Ishikawa (cell line): ENCODE measurements around the gene AKAP7.

Experiments used
- CEBPB ChIP-seq: IDR thresholded peaks from 2 replicates; pipeline ENCODE4 v1.6.1; 2012
- CREB1 ChIP-seq: IDR thresholded peaks from 2 replicates; pipeline ENCODE4 v1.6.1; 2012; ENCODE audit warnings: low read depth
- EGR1 ChIP-seq: IDR thresholded peaks from 2 replicates; pipeline ENCODE4 v1.6.1; 2012
- EP300 ChIP-seq: IDR thresholded peaks from 2 replicates; pipeline ENCODE4 v1.6.1; 2012; ENCODE audit warnings: borderline replicate concordance
- FOXM1 ChIP-seq: IDR thresholded peaks from 2 replicates; pipeline ENCODE4 v1.6.1; 2012; ENCODE audit warnings: low read depth, borderline replicate concordance
- NFIC ChIP-seq: IDR thresholded peaks from 2 replicates; pipeline ENCODE4 v1.6.1; 2012
- RAD21 ChIP-seq: IDR thresholded peaks from 2 replicates; pipeline ENCODE4 v1.6.1; 2012; ENCODE audit warnings: low read depth
- REST ChIP-seq: IDR thresholded peaks from 2 replicates; pipeline ENCODE4 v1.6.1; 2012; ENCODE audit warnings: low read depth, mild to moderate bottlenecking
- TAF1 ChIP-seq: IDR thresholded peaks from 2 replicates; pipeline ENCODE4 v1.6.1; 2012; ENCODE audit warnings: low read depth, mild to moderate bottlenecking
- TCF12 ChIP-seq: IDR thresholded peaks from 2 replicates; pipeline ENCODE4 v1.6.1; 2012; ENCODE audit warnings: low read depth
- TEAD4 ChIP-seq: IDR thresholded peaks from 2 replicates; pipeline ENCODE4 v1.6.1; 2012
- YY1 ChIP-seq: IDR thresholded peaks from 2 replicates; pipeline ENCODE4 v1.6.1; 2012; ENCODE audit warnings: low read depth
- ZBTB7A ChIP-seq: IDR thresholded peaks from 2 replicates; pipeline ENCODE4 v1.6.1; 2012; ENCODE audit warnings: low read depth
- TF ChIP-seq, protein P1 (sequence below): IDR thresholded peaks from 2 replicates; pipeline ENCODE4 v1.6.1; 2012
- TF ChIP-seq, protein P2 (sequence below): IDR thresholded peaks from 2 replicates; pipeline ENCODE4 v1.6.1; 2012

Gene AKAP7

DNA sequence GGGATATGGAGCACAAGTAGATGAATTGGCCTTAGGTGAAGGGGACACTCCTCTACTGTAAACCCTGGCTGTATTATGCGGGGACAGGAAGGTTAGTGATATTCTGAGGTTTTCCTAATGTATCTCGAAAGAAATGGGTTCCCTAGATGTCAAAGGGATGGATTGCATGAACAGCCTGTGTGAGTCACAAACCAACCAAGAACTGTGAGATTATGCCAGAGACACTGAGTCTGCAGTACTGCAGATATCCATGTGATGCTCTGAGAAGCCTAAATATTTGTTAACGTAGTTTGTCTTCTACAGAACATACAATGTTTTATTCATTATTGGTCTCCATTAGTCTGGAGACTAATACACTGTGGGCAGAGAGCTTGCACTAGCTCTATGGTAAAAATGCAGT is 182.2 kb downstream of the AKAP7 start:
- TF ChIP-seq, protein P1, sequence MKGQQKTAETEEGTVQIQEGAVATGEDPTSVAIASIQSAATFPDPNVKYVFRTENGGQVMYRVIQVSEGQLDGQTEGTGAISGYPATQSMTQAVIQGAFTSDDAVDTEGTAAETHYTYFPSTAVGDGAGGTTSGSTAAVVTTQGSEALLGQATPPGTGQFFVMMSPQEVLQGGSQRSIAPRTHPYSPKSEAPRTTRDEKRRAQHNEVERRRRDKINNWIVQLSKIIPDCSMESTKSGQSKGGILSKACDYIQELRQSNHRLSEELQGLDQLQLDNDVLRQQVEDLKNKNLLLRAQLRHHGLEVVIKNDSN = no peak
- TF ChIP-seq REST (no peak), YY1 (no peak)

GRCh38 chr6:131321589-131321988 is 186.3 kb downstream of the AKAP7 start:
- TF ChIP-seq CREB1 = no peak
- TF ChIP-seq CEBPB = no peak
- TF ChIP-seq RAD21 = no peak
- TF ChIP-seq EP300 = no peak
- no peak for TF ChIP-seq ZBTB7A
- no peak for TF ChIP-seq TCF12
- TF ChIP-seq FOXM1 = no peak
- TF ChIP-seq, protein P1 = no peak
- TF ChIP-seq NFIC = no peak
- TF ChIP-seq, protein P2, sequence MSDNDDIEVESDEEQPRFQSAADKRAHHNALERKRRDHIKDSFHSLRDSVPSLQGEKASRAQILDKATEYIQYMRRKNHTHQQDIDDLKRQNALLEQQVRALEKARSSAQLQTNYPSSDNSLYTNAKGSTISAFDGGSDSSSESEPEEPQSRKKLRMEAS = no peak
- TF ChIP-seq YY1 = no peak

DNA sequence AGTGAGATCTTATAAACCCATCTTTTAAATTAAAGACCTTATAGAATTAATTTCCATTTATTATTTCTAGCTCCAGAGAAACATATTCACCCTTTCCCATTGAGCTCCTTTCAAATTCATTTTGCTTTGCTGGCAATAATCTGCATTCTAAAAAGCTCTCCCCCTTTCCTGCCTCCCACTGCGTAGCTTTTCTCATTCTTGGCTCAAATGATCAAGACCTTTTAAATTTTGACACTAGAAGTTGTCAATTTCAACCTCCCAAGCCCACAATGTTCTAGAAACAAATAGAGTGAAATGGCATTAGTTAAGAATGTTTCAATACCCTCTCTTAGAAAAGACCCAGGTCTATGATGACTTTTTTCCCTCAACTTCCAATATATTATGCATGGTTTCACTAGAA is 186.9 kb downstream of the AKAP7 start:
- TF ChIP-seq, protein P1 = no peak
- no peak for TF ChIP-seq RAD21
- no peak for TF ChIP-seq TCF12
- TF ChIP-seq ZBTB7A = no peak
- TF ChIP-seq CREB1 = no peak
- no peak for TF ChIP-seq EGR1
- TF ChIP-seq REST = no peak
- TF ChIP-seq, protein P2 = no peak
- no peak for TF ChIP-seq CEBPB
- no peak for TF ChIP-seq FOXM1
- no peak for TF ChIP-seq EP300
- no peak for TF ChIP-seq NFIC

DNA sequence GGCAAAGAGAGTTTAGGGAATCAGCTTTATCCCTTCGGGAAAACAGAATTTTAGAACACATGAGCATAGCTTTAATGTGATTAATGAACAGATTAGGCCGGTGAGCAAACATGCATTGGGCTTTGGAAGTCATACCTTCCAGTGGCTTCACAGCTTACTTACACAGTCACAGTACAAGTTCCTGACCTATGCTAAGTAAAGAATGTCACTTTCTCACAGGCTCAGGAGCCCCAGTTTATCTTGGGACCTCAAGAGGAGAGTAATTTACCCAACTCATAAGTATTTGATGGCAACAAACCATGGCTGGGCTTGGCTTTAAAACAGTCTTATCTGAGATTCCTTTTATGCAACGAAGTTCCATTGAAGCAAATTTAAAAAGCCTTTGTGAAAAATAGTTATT is 195.9 kb downstream of the AKAP7 start:
- TF ChIP-seq YY1 (no peak), EGR1 (no peak), EP300 (no peak), RAD21 (no peak)

GRCh38 chr6:131331873-131332781 is 196.9 kb downstream of the AKAP7 start:
- TF ChIP-seq TAF1 (no peak), FOXM1 (no peak), NFIC (no peak), TCF12 (no peak), TEAD4 (no peak), RAD21 (no peak), EGR1 (no peak), REST (no peak), EP300 (no peak), CREB1 (no peak), CEBPB (no peak), ZBTB7A (no peak), YY1 (no peak)
- TF ChIP-seq, protein P2 = no peak
- TF ChIP-seq, protein P1 = no peak
